Testis (tissue), 2 donors: ENCODE data around the gene CPLX4.

Experiments used
- POLR2A ChIP-seq: fragments of 450-650 bp; IDR thresholded peaks from one replicate; pipeline ENCODE4 v1.6.1; 2017; ENCODE audit warnings: antibody characterized with exemption, mild to moderate bottlenecking, moderate library complexity
- TF ChIP-seq, protein P1 (sequence below), 3 experiments: fragments of 450-650 bp in 2 of 3; fragments of 200-600 bp in 1 of 3; sonication (generic) in 1 of 3; IDR thresholded peaks; one replicate each; pipeline ENCODE4 v1.5.1; 2016 to 2019; ENCODE audit warnings: antibody characterized with exemption in 3 of 3, mild to moderate bottlenecking in 2 of 3, moderate library complexity in 1 of 3

GRCh38 chr18:59305295-59305694 lies 13.2 kb downstream of the CPLX4 start:
- TF ChIP-seq, protein P1, sequence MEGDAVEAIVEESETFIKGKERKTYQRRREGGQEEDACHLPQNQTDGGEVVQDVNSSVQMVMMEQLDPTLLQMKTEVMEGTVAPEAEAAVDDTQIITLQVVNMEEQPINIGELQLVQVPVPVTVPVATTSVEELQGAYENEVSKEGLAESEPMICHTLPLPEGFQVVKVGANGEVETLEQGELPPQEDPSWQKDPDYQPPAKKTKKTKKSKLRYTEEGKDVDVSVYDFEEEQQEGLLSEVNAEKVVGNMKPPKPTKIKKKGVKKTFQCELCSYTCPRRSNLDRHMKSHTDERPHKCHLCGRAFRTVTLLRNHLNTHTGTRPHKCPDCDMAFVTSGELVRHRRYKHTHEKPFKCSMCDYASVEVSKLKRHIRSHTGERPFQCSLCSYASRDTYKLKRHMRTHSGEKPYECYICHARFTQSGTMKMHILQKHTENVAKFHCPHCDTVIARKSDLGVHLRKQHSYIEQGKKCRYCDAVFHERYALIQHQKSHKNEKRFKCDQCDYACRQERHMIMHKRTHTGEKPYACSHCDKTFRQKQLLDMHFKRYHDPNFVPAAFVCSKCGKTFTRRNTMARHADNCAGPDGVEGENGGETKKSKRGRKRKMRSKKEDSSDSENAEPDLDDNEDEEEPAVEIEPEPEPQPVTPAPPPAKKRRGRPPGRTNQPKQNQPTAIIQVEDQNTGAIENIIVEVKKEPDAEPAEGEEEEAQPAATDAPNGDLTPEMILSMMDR (IDR thresholded peaks at IDR 0.05), result no peak
- no peak for TF ChIP-seq POLR2A
